HepG2 (cell line): ENCODE results near the gene TC2N. TPM values are rescaled to one million over a fixed set of nuclear protein-coding genes. Genes with fewer than 3 reads are reported as not detected.

Experiments used
- ATAC-seq: fragments of 200-7000 bp; cut with Tn5 transposase; 3 replicates; pipeline ENCODE4 v1.9.1; 2020; ENCODE audit warnings: mild to moderate bottlenecking, moderate library complexity
- BruUV-seq: library from RNA; stranded (reverse); fragments of 400-500 nt; replicated peaks from 2 replicates; lab custom pipeline; 2021; lab: Mats Ljungman, UMichigan
- CTCF ChIA-PET: fragments of 300-600 bp; formaldehyde crosslinking; extraction: SDS; loops from one replicate; lab custom pipeline; 2021; ENCODE audit warnings: low total read pairs, inconsistent platforms, low intra/inter-chr PET ratio; lab: Yijun Ruan, JAX
- POLR2A ChIA-PET: fragments of 350-600 bp; sonication (Branson Sonifier 250); formaldehyde crosslinking; loops from one replicate; lab custom pipeline; 2020; ENCODE audit warnings: antibody characterized with exemption, inconsistent platforms; lab: Yijun Ruan, JAX
- DNase-seq: peaks from one replicate; pipeline ENCODE4 v3.0.0-alpha.2; 2015; ENCODE audit warnings: low spot score
- FAIRE-seq: peaks from 3 replicates; lab custom pipeline; 2011; peaks lifted over from hg19 to GRCh38; lab: Jason Lieb, UNC
- H2AFZ ChIP-seq: one replicate; pipeline ENCODE4 v1.6.1; 2011; ENCODE audit warnings: low read length, inconsistent platforms
- H3K27ac ChIP-seq: fragments of 300-600 bp; 3 replicates; pipeline ENCODE4 v1.8.0; 2011; ENCODE audit warnings: mixed run types, mild to moderate bottlenecking, mixed read lengths, low read length, inconsistent platforms; ENCODE audit not compliant: insufficient read depth; ENCODE audit errors: extremely low read length
- H3K27me3 ChIP-seq, 2 experiments: fragments of 200-600 bp in 1 of 2; 2 replicates in 1 of 2; 3 replicates in 1 of 2; pipeline versions ENCODE4 v1.6.0 to v1.8.0; 2011; ENCODE audit warnings: low read length in 2 of 2, mild to moderate bottlenecking in 2 of 2, moderate library complexity in 2 of 2, inconsistent platforms in 1 of 2; ENCODE audit not compliant: insufficient read depth in 2 of 2, control insufficient read depth in 1 of 2
- H3K36me3 ChIP-seq, 2 experiments: fragments of 200-600 bp in 1 of 2; replicated peaks in 1 of 2; 2 replicates in 1 of 2; 3 replicates in 1 of 2; pipeline versions ENCODE4 v1.5.1 to v1.8.0; 2011; ENCODE audit warnings: low read length in 2 of 2, inconsistent platforms in 1 of 2; ENCODE audit not compliant: insufficient read depth in 2 of 2, control insufficient read depth in 1 of 2
- H3K4me1 ChIP-seq: 2 replicates; pipeline ENCODE4 v1.5.1; 2012; ENCODE audit warnings: low read length, inconsistent platforms; ENCODE audit not compliant: insufficient read depth
- H3K4me2 ChIP-seq: 2 replicates; pipeline ENCODE4 v1.6.0; 2011; ENCODE audit warnings: low read depth, low read length, inconsistent platforms
- H3K4me3 ChIP-seq, 3 experiments: fragments of 200-600 bp in 1 of 3; sonication (generic), shearing (Covaris generic) in 1 of 3; replicated peaks in 1 of 3; 2 replicates each; pipeline ENCODE4 v1.5.1; 2011 to 2016; ENCODE audit warnings: low read length in 3 of 3, inconsistent platforms in 2 of 3, low read depth in 2 of 3, mild to moderate bottlenecking in 2 of 3, control low read depth in 1 of 3, mixed read lengths in 1 of 3; ENCODE audit not compliant: insufficient read depth in 1 of 3
- H3K79me2 ChIP-seq: one replicate; pipeline ENCODE4 v1.6.1; 2011; ENCODE audit warnings: low read length, inconsistent platforms; ENCODE audit not compliant: insufficient read depth
- H3K9ac ChIP-seq: 2 replicates; pipeline ENCODE4 v1.6.0; 2011; ENCODE audit warnings: mild to moderate bottlenecking, low read depth, low read length, inconsistent platforms; ENCODE audit not compliant: insufficient read depth
- H3K9me3 ChIP-seq: 2 replicates; pipeline ENCODE4 v1.5.1; 2012; ENCODE audit warnings: mild to moderate bottlenecking, low read length
- H4K20me1 ChIP-seq: 2 replicates; pipeline ENCODE4 v1.6.0; 2011; ENCODE audit warnings: inconsistent platforms, mild to moderate bottlenecking, low read length, moderate library complexity; ENCODE audit not compliant: insufficient read depth
- ADNP ChIP-seq: sonication (generic); formaldehyde crosslinking; IDR thresholded peaks from 2 replicates; pipeline ENCODE4 v1.4.0; 2020; ENCODE audit warnings: missing genetic modification reagents
- ETS1 ChIP-seq: sonication (generic); formaldehyde crosslinking; IDR thresholded peaks from 2 replicates; pipeline ENCODE4 v1.4.0; 2020; ENCODE audit warnings: missing genetic modification reagents
- FOXP1 ChIP-seq, 2 experiments: fragments of 450-650 bp in 1 of 2; IDR thresholded peaks; 2 replicates each; pipeline ENCODE4 v1.6.1; 2017 to 2018; ENCODE audit warnings: antibody characterized with exemption in 1 of 2
- HNRNPUL1 ChIP-seq: fragments of 200-400 bp; formaldehyde crosslinking; IDR thresholded peaks from 2 replicates; pipeline ENCODE4 v1.6.1; 2017; ENCODE audit warnings: low read depth, mild to moderate bottlenecking, low read length, moderate library complexity
- KDM6A ChIP-seq: IDR thresholded peaks from 2 replicates; pipeline ENCODE4 v1.6.1; 2016; ENCODE audit warnings: low read depth
- PRDM10 ChIP-seq: sonication (generic); formaldehyde crosslinking; IDR thresholded peaks from 2 replicates; pipeline ENCODE4 v1.4.0; 2020; ENCODE audit warnings: low read depth, missing genetic modification reagents
- RBAK ChIP-seq: sonication (generic); formaldehyde crosslinking; IDR thresholded peaks from 2 replicates; pipeline ENCODE4 v1.5.1; 2020; ENCODE audit warnings: mild to moderate bottlenecking, missing genetic modification reagents
- SIX4 ChIP-seq: sonication (generic); formaldehyde crosslinking; IDR thresholded peaks from 2 replicates; pipeline ENCODE4 v1.4.0; 2020; ENCODE audit warnings: missing genetic modification reagents
- SP5 ChIP-seq: IDR thresholded peaks from 2 replicates; pipeline ENCODE4 v1.6.1; 2016; ENCODE audit warnings: low read depth, borderline replicate concordance
- ZNF10 ChIP-seq: sonication (generic); formaldehyde crosslinking; IDR thresholded peaks from 2 replicates; pipeline ENCODE4 v1.4.0; 2020; ENCODE audit warnings: mild to moderate bottlenecking, low read depth, missing genetic modification reagents, borderline replicate concordance
- ZNF101 ChIP-seq: sonication (generic); formaldehyde crosslinking; IDR thresholded peaks from 2 replicates; pipeline ENCODE4 v1.4.0; 2020; ENCODE audit warnings: mild to moderate bottlenecking, low read depth, missing genetic modification reagents, borderline replicate concordance
- ZNF589 ChIP-seq: sonication (generic); formaldehyde crosslinking; conservative IDR thresholded peaks from 2 replicates; pipeline ENCODE4 v1.8.0; 2022; ENCODE audit warnings: mild to moderate bottlenecking, moderate library complexity, missing genetic modification reagents
- ZSCAN31 ChIP-seq: sonication (generic); formaldehyde crosslinking; IDR thresholded peaks from 2 replicates; pipeline ENCODE4 v1.5.0; 2020; ENCODE audit warnings: low read depth, mild to moderate bottlenecking, missing genetic modification reagents
- ZXDC ChIP-seq: sonication (generic); formaldehyde crosslinking; IDR thresholded peaks from 2 replicates; pipeline ENCODE4 v1.5.0; 2020; ENCODE audit warnings: mild to moderate bottlenecking, missing genetic modification reagents
- in situ Hi-C: cut with HindIII; loops from 2 replicates; pipeline ENCODE4 v1.10.0; 2017; ENCODE audit warnings: low pct_unique_long_range_greater_than_20kb; ENCODE audit not compliant: extremely low pct_ligation_motif_present
- intact Hi-C: fragments of 100-400 bp; cut with micrococcal nuclease; formaldehyde crosslinking; loops from one replicate; pipeline ENCODE4 v1.10.0; 2022; ENCODE audit not compliant: unreplicated experiment
- polyA plus RNA-seq, 8 experiments: library from polyadenylated mRNA; depleted of rRNA in 3 of 8; stranded (reverse) in 7 of 8; unstranded in 1 of 8; fragments of >200 nt; fragmentation: Illumina TruSeq in 4 of 8; extraction: Trizol in 4 of 8; gene quantifications; 2 replicates each; pipeline versions ENCODE4 v1.2.1 to v1.2.3, GENCODE V29; 2011 to 2016; ENCODE audit warnings: low read depth in 4 of 8, missing spikeins in 1 of 8, mixed read lengths in 1 of 8; ENCODE audit not compliant: insufficient read depth in 1 of 8
- total RNA-seq, 5 experiments: library from RNA; depleted of rRNA; stranded (reverse); fragments of >200 nt; fragmentation: Illumina TruSeq; extraction: Trizol; gene quantifications; 2 replicates each; pipeline ENCODE4 v1.2.3, GENCODE V29; 2016; ENCODE audit warnings: low read depth in 1 of 5

Gene TC2N
- total and polyA plus RNA-seq, 2 of the 13 experiments (the other 11 are each of a cell fraction or from before 2014, with no cell fraction given), result 0.03 TPM; not detected in 1

- TF ChIP-seq PRDM10 (no peak), ZSCAN31 (CRISPR knock-in tag) (no peak), SP5 (no peak), KDM6A (CRISPR knock-in tag) (no peak), ADNP (CRISPR knock-in tag) (no peak)
These were observed 23.9 kb downstream of the TC2N start (continued) for GRCh38 chr14:91843437-91843836.

GRCh38 chr14:91841065-91841464, 26.3 kb downstream of the TC2N start:
- DNase-seq (no peak), ATAC-seq (no peak)
- Histone ChIP-seq H3K36me3 (no peaks in the 10 kb centered on the region), H3K9ac (no peak overlapping the region), H3K27me3 (peaks cover 0 to 12% of the 10 kb centered on the region in 2 experiments; a peak in 4 of 5 replicates), H3K79me2 (no peaks in the 10 kb centered on the region), H4K20me1 (no peaks in the 10 kb centered on the region), H3K4me2 (no peak overlapping the region), H3K4me3 (no peak overlapping the region), H3K27ac (no peak overlapping the region), H2AFZ (no peak overlapping the region)
- intact Hi-C loops, result no loop called here
- in situ Hi-C loops, result no loop called here
- CTCF ChIA-PET, result no interaction called here
- no peak for TF ChIP-seq ZNF101 (CRISPR knock-in tag)
- TF ChIP-seq FOXP1 (IDR thresholded peaks at IDR 0.05), result no peak
- no peak for TF ChIP-seq FOXP1 (CRISPR knock-in tag; IDR thresholded peaks at IDR 0.05)
- no peak for TF ChIP-seq HNRNPUL1
- TF ChIP-seq ZNF10 (CRISPR knock-in tag), result no peak
- TF ChIP-seq ZNF589, result no peak
- TF ChIP-seq SIX4 (CRISPR knock-in tag), result no peak
- no peak for TF ChIP-seq RBAK (CRISPR knock-in tag)
- no peak for TF ChIP-seq ETS1 (CRISPR knock-in tag)
- TF ChIP-seq ZXDC (CRISPR knock-in tag), result no peak
- TF ChIP-seq, all 625 proteins: peak for 0
- Histone ChIP-seq H3K9me3 (no peaks in the 10 kb centered on the region), H3K4me1 (no peaks in the 10 kb centered on the region)
- no peak for FAIRE-seq
- no TSS peak for BruUV-seq
- POLR2A ChIA-PET, result no interaction called here
